ENCODE results near the gene KCNJ12. TPM values are rescaled to one million over a fixed set of nuclear protein-coding genes. Genes with fewer than 3 reads are reported as not detected.

The KCNJ12 gene
- total RNA-seq, 1 donor = under 0.01 TPM

DNA sequence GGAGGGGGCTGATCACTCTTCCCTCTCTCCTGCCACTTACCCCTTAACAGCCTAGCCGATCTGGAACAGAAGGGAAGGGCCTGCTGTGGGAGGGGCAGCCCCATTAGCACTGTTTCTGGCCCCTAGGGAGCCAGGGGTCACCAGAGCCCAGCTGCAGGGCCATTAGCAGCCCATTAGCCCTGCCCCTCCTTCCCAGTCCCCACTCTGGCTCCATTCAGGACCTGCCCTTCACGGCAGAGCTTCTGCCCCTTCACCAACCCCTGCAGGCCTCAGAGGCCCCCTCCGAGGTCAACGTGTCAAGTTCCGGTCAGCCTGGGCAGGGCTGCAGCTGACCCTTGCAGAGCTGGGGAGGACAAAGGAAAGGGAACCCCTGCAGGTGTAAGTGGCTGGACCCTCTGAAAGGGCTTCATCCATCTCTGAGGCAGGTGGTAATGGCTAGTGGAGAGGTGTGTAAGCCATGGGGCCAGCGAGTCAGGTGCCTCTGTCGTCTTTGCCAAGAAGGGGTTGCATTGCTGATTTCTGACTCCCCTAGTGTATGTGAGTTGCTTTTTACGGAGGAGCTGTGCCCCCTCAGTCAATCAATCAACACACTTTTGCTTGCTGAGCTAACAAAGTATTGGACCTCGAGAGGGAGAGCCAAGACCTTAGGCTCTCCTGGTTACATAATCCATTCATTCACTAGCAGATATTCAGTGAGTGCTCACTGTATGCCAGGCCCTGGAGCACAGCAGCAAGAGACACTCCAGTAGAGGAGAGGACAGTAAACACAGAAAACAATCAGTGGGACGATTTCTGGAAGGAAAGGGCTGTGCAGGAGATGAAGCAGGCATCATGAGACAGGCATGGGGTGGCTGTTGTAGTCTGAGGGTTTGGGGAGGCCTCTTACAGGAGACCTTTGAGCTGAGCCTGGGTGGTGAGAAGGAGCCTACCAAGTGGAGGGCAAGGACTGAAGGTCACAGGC lies 18.2 kb upstream of the KCNJ12 start:
- DNase-seq (ENCODE audit: low read depth) = no peak
- no peak for TF ChIP-seq CTCF (IDR thresholded peaks at IDR 0.05; ENCODE audit: insufficient read depth, low read depth, low read length)
- no peak overlapping the region for H3K4me3 ChIP-seq (ENCODE audit: low read depth, low read length)

- TF ChIP-seq CTCF (IDR thresholded peaks at IDR 0.05; ENCODE audit: insufficient read depth, low read depth, low read length) = no peak
- DNase-seq (ENCODE audit: low read depth) = no peak
- H3K4me3 ChIP-seq (ENCODE audit: low read depth, low read length) = no peak overlapping the region
Measured at GRCh38 chr17:21358682-21359482, 17.3 kb upstream of the KCNJ12 start.

- no peak overlapping the region for H3K4me3 ChIP-seq (ENCODE audit: low read depth, low read length)
- TF ChIP-seq CTCF (IDR thresholded peaks at IDR 0.05; ENCODE audit: insufficient read depth, low read depth, low read length) = no peak
- no peak for DNase-seq (ENCODE audit: low read depth)
Measured at GRCh38 chr17:21359483-21359840, 16.7 kb upstream of the KCNJ12 start.

GRCh38 chr17:21360048-21360447 lies 16.1 kb upstream of the KCNJ12 start:
- TF ChIP-seq CTCF (IDR thresholded peaks at IDR 0.05; ENCODE audit: insufficient read depth, low read depth, low read length) = no peak
- H3K4me3 ChIP-seq (ENCODE audit: low read depth, low read length) = no peak overlapping the region
- DNase-seq (ENCODE audit: low read depth) = no peak

- H3K4me3 ChIP-seq (ENCODE audit: low read depth, low read length) = no peak overlapping the region
- no peak for DNase-seq (ENCODE audit: low read depth)
- no peak for TF ChIP-seq CTCF (IDR thresholded peaks at IDR 0.05; ENCODE audit: insufficient read depth, low read depth, low read length)
Measured at GRCh38 chr17:21361020-21361809, 14.9 kb upstream of the KCNJ12 start.

DNA sequence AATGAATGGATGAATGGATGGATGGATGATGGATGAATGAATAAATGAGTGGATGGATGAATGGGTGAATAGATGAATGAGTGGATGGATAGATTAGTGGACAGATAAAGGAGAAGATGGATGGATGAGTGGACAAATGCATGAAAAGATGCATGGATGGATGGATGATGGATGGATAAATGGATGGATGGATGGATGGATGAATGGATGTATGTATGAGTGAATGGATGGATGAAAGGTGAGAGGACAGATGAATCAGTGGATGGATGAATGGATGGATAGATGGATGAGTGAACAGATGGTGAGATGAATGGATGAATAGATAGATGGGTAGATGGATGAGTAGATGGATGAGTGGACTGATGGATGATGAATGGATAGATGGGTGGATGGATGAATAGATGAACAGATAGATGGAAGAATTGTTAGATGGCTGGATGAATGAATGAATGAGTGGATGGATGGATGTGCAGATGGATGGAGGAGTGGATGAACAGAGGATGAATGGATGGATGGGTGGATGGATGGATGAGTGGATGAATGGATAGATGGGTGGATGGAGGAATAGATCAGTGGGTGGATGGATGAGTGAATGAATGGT lies 13.7 kb upstream of the KCNJ12 start:
- no peak overlapping the region for H3K4me3 ChIP-seq (ENCODE audit: low read depth, low read length)
- DNase-seq (ENCODE audit: low read depth) = no peak
- TF ChIP-seq CTCF (IDR thresholded peaks at IDR 0.05; ENCODE audit: insufficient read depth, low read depth, low read length) = no peak

Measured in fibroblast of villous mesenchyme (primary cell).